GM12878 (cell line): ENCODE data around the gene SP6. TPM values are rescaled to one million over a fixed set of nuclear protein-coding genes. Genes with fewer than 3 reads are reported as not detected.

ENCODE experiments used
- ATAC-seq: fragments of 200-7000 bp; cut with Tn5 transposase; 3 replicates; pipeline ENCODE4 v1.9.1; 2020; ENCODE audit warnings: mild to moderate bottlenecking, moderate library complexity
- BruUV-seq: library from RNA; stranded (reverse); fragments of 400-500 nt; replicated peaks from 2 replicates; lab custom pipeline; 2021; lab: Mats Ljungman, UMichigan
- CTCF ChIA-PET: fragments of 300-600 bp; sonication (Branson Sonifier 250); formaldehyde crosslinking; extraction: SDS; loops from one replicate; lab custom pipeline; 2021; ENCODE audit warnings: inconsistent platforms; lab: Yijun Ruan, JAX
- POLR2A ChIA-PET: fragments of 350-600 bp; formaldehyde crosslinking; extraction: SDS; loops from one replicate; lab custom pipeline; 2021; ENCODE audit warnings: inconsistent platforms; lab: Charles Lee
- RAD21 ChIA-PET: fragments of 300-600 bp; sonication (Branson Sonifier 250); formaldehyde crosslinking; loops from one replicate; lab custom pipeline; 2023; ENCODE audit warnings: antibody characterized with exemption; ENCODE audit not compliant: unreplicated experiment; lab: Charles Lee
- SMC1A ChIA-PET: fragments of 300-600 bp; sonication (Branson Sonifier 250); formaldehyde crosslinking; loops from one replicate; lab custom pipeline; 2023; ENCODE audit not compliant: unreplicated experiment, uncharacterized antibody; lab: Charles Lee
- DNase-seq: peaks from one replicate; pipeline ENCODE4 v3.0.0-alpha.2; 2011; ENCODE audit warnings: low read depth, low spot score
- FAIRE-seq: peaks from 3 replicates; lab custom pipeline; 2011; peaks lifted over from hg19 to GRCh38; lab: Jason Lieb, UNC
- H2AFZ ChIP-seq: 2 replicates; pipeline ENCODE4 v1.6.0; 2011; ENCODE audit warnings: low read depth, low read length, control low read depth; ENCODE audit not compliant: control insufficient read depth
- H3K27ac ChIP-seq: 2 replicates; pipeline ENCODE4 v1.5.1; 2011; ENCODE audit warnings: control low read depth; ENCODE audit not compliant: control insufficient read depth, insufficient read depth
- H3K27me3 ChIP-seq, 2 experiments: replicated peaks in 1 of 2; 2 replicates each; pipeline versions ENCODE4 v1.6.0 to v1.6.1; 2011; ENCODE audit warnings: low read length in 1 of 2; ENCODE audit not compliant: control insufficient read depth in 2 of 2, insufficient read depth in 2 of 2
- H3K36me3 ChIP-seq, 2 experiments: 2 replicates each; pipeline ENCODE4 v1.5.1; 2011; ENCODE audit warnings: low read length in 1 of 2; ENCODE audit not compliant: control insufficient read depth in 2 of 2, insufficient read depth in 2 of 2
- H3K4me1 ChIP-seq: 2 replicates; pipeline ENCODE4 v1.6.1; 2011; ENCODE audit warnings: mild to moderate bottlenecking, low read length, moderate library complexity, mixed read lengths; ENCODE audit not compliant: control insufficient read depth, insufficient read depth
- H3K4me2 ChIP-seq: 2 replicates; pipeline ENCODE4 v1.6.0; 2011; ENCODE audit warnings: control low read depth; ENCODE audit not compliant: control insufficient read depth, insufficient read depth
- H3K4me3 ChIP-seq: fragments of 200-600 bp; sonication (generic); 2 replicates; pipeline ENCODE4 v1.5.1; 2016
- H3K79me2 ChIP-seq: 2 replicates; pipeline ENCODE4 v1.6.0; 2011; ENCODE audit warnings: low read length; ENCODE audit not compliant: control insufficient read depth, insufficient read depth
- H3K9ac ChIP-seq: 2 replicates; pipeline ENCODE4 v1.8.0; 2011; ENCODE audit warnings: low read length, control low read depth, mixed read lengths; ENCODE audit not compliant: control insufficient read depth, insufficient read depth
- H3K9me3 ChIP-seq: replicated peaks from 3 replicates; pipeline ENCODE4 v1.5.1; 2011; ENCODE audit warnings: mild to moderate bottlenecking, low read length; ENCODE audit not compliant: control insufficient read depth, insufficient read depth
- H4K20me1 ChIP-seq: 2 replicates; pipeline ENCODE4 v1.6.0; 2011; ENCODE audit not compliant: control insufficient read depth, insufficient read depth
- ATF7 ChIP-seq: fragments of 450-650 bp; IDR thresholded peaks from 2 replicates; pipeline ENCODE4 v1.6.1; 2016; ENCODE audit warnings: low read depth, mild to moderate bottlenecking
- IKZF1 ChIP-seq: fragments of 450-650 bp; conservative IDR thresholded peaks from 2 replicates; pipeline ENCODE4 v1.6.1; 2017; ENCODE audit warnings: antibody characterized with exemption, mild to moderate bottlenecking
- POLR2AphosphoS5 ChIP-seq: IDR thresholded peaks from 2 replicates; pipeline ENCODE4 v1.6.1; 2011; ENCODE audit warnings: mild to moderate bottlenecking, low read length, inconsistent platforms
- SRF ChIP-seq, 2 experiments: IDR thresholded peaks; 2 replicates each; pipeline ENCODE4 v1.6.1; 2011; ENCODE audit warnings: low read depth in 2 of 2, low read length in 2 of 2, mild to moderate bottlenecking in 1 of 2, moderate library complexity in 1 of 2
- ZNF622 ChIP-seq: fragments of 450-650 bp; IDR thresholded peaks from 2 replicates; pipeline ENCODE4 v1.6.1; 2017; ENCODE audit warnings: mild to moderate bottlenecking, inconsistent platforms
- ZSCAN29 ChIP-seq: fragments of 450-650 bp; IDR thresholded peaks from 2 replicates; pipeline ENCODE4 v1.6.1; 2017; ENCODE audit warnings: mild to moderate bottlenecking, moderate library complexity
- WGBS: methylation state at CpG from one replicate; pipeline ENCODE4 v1.1.6; 2016; ENCODE audit warnings: low lambda C conversion rate; ENCODE audit not compliant: insufficient replicate concordance, insufficient coverage; ENCODE audit errors: missing lambda C conversion rate; 5-methylcytosine and 5-hydroxymethylcytosine counted together
- in situ Hi-C: fragments of 300-500 bp; cut with MboI; formaldehyde crosslinking; loops from 9 replicates; pipeline ENCODE4 v1.14.3; 2018; ENCODE audit warnings: mixed read lengths
- intact Hi-C: fragments of 100-400 bp; cut with micrococcal nuclease; formaldehyde crosslinking; loops from one replicate; pipeline ENCODE4 v1.14.2; 2022; ENCODE audit not compliant: unreplicated experiment
- polyA plus RNA-seq, 11 experiments: library from polyadenylated mRNA; depleted of rRNA in 4 of 11; unstranded in 6 of 11; stranded (reverse) in 5 of 11; fragments of >200 nt; fragmentation: Nextera tagmentation in 4 of 11; fragmentation: Illumina TruSeq in 1 of 11; extraction: Ambion mirVana in 4 of 11; extraction: Trizol in 1 of 11; gene quantifications; 1 replicate in 1 of 11; 2 replicates in 10 of 11; pipeline versions ENCODE4 v1.2.1 to v1.2.3, GENCODE V29; 2011 to 2016; ENCODE audit warnings: inconsistent platforms in 2 of 11, missing spikeins in 2 of 11, low read depth in 1 of 11
- total RNA-seq, 4 experiments: library from RNA; depleted of rRNA in 3 of 4; stranded (reverse); fragments of >200 nt in 3 of 4; fragmentation: Illumina TruSeq in 1 of 4; extraction: Trizol in 1 of 4; gene quantifications; 2 replicates each; pipeline versions ENCODE4 v1.2.1 to v1.2.3, GENCODE V29; 2013 to 2021
- TF ChIP-seq, protein P1 (sequence below): IDR thresholded peaks from 2 replicates; pipeline ENCODE4 v1.6.1; 2012; ENCODE audit warnings: low read depth, low read length, improper control_type of control experiment
- TF ChIP-seq, protein P2 (sequence below): IDR thresholded peaks from 2 replicates; pipeline ENCODE4 v1.6.1; 2012; ENCODE audit warnings: improper control_type of control experiment, low read depth, low read length; ENCODE audit not compliant: insufficient replicate concordance
- TF ChIP-seq, protein P3 (sequence below): IDR thresholded peaks from 2 replicates; pipeline ENCODE4 v1.6.1; 2011; ENCODE audit warnings: borderline replicate concordance, low read depth, mild to moderate bottlenecking, moderate library complexity, mixed read lengths, low read length; ENCODE audit not compliant: insufficient read depth; ENCODE audit errors: extremely low read length
- TF ChIP-seq, protein P4 (sequence below): fragments of 150-350 bp; IDR thresholded peaks from 2 replicates; pipeline ENCODE4 v1.6.1; 2014; ENCODE audit warnings: mild to moderate bottlenecking, low read depth, low read length
- TF ChIP-seq, protein P5 (sequence below): IDR thresholded peaks from 2 replicates; pipeline ENCODE4 v1.6.1; 2012; ENCODE audit warnings: low read depth, low read length, improper control_type of control experiment

Gene SP6
- total and polyA plus RNA-seq, 10 of the 15 experiments (the other 5 are each of a cell fraction or from before 2014, with no cell fraction given), result 0.05 to 0.15 (median 0.06) TPM; not detected in 7

DNA sequence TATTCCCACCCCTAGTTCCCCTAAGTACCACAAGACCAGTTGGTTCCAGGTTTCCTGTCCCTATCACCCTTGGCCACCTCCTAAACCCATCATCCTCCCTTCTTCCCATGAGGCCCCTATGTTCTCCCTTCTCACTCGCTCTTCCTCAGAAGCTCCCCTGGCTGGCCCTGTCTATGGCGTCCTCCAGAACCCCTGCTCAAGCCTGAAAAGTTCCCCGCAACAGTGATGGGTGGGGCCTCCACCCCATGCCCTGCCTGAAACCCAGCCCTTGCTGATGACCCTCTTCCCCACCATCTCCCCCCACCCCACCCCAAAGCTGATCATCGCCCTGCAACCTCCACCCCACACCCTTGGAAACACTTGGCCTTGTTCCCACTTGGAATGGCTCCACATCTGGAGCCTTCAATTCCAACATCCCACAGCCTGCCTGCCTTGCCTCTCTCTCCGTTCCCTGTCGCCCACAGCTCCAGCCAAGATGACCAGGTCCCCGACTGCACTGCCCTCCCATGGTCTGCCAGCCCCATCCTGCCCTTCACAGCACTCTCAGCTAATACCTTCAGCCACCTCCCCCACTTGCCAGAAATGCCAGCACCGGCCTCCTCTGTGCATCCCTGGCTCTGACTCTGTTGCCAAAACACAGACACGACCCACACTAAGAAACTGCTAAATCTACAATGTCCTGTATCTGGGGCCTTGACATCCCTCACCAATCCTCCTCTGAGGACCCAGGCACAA lies 39.9 kb downstream of the SP6 start (continued):
- TF ChIP-seq, protein P1, sequence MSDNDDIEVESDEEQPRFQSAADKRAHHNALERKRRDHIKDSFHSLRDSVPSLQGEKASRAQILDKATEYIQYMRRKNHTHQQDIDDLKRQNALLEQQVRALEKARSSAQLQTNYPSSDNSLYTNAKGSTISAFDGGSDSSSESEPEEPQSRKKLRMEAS, result no peak
- no peak for TF ChIP-seq ZNF622
- TF ChIP-seq ZSCAN29, result no peak

DNA sequence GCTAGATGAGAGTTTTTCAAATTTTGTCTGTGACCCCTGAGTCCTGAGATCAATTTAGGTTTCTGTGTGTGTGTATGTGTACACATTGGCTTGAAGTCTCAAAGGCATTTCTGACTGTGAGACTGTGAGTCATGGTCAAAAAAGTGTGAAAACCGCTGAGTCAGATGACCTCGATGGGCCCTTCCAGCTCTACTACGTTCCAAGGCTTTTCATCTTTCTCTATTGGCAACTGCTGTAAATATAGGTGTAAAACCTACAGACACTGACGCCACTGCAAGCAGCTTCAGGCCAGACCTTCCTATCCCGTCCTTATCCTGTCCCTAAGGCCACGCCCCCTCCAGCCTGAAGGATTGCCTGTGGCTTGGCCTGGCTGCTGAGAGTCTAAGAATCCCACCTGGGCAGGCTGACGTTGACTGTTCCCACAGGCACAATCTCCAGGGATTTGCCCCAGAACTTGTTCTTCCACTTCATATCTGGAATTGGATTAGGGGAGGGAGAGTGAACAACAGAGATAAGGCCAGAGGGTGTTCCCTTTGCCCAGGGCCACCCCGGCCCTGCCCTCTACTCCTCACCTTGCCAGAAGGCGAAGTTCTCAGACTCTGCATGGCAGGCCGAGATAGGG lies 40.7 kb downstream of the SP6 start:
- in situ Hi-C loops, result no loop called here
- ChIA-PET POLR2A (interaction anchor here (1.2 kb wide), 1 partner anchor 12 kb away, joined by 3 read pairs; no protein-coding TSS in a partner anchor), SMC1A (no interaction called here), RAD21 (interaction anchor here (1.1 kb wide), 1 partner anchor 31 kb away, joined by 3 read pairs; the partner anchor contains the start of gene SCRN2), CTCF (interaction anchor here (0.7 kb wide), 1 partner anchor 11 kb away, joined by 3 read pairs; no protein-coding TSS in a partner anchor)
- H4K20me1 ChIP-seq, result no peaks in the 10 kb centered on the region
- no peak overlapping the region for H3K4me3 ChIP-seq
- no peak overlapping the region for H2AFZ ChIP-seq
- H3K79me2 ChIP-seq, result no peaks in the 10 kb centered on the region
- H3K9ac ChIP-seq, result no peak overlapping the region
- 72% methylated on average over 10 of the region's 10 CpGs for WGBS
- BruUV-seq, result no TSS peak
- ATAC-seq, result peak; percentile 90
- H3K9me3 ChIP-seq, result no peaks in the 10 kb centered on the region
- peaks cover 0 to 11% of the 10 kb centered on the region in 2 experiments; a peak in 3 of 4 replicates for H3K36me3 ChIP-seq
- FAIRE-seq, result peak; percentile 13
- intact Hi-C loops, result no loop called here
- no peaks in the 10 kb centered on the region for H3K27me3 ChIP-seq
- H3K27ac ChIP-seq, result no peak overlapping the region
- H3K4me1 ChIP-seq, result no peaks in the 10 kb centered on the region
- no peak for DNase-seq
- H3K4me2 ChIP-seq, result no peak overlapping the region
- TF ChIP-seq, protein P2, sequence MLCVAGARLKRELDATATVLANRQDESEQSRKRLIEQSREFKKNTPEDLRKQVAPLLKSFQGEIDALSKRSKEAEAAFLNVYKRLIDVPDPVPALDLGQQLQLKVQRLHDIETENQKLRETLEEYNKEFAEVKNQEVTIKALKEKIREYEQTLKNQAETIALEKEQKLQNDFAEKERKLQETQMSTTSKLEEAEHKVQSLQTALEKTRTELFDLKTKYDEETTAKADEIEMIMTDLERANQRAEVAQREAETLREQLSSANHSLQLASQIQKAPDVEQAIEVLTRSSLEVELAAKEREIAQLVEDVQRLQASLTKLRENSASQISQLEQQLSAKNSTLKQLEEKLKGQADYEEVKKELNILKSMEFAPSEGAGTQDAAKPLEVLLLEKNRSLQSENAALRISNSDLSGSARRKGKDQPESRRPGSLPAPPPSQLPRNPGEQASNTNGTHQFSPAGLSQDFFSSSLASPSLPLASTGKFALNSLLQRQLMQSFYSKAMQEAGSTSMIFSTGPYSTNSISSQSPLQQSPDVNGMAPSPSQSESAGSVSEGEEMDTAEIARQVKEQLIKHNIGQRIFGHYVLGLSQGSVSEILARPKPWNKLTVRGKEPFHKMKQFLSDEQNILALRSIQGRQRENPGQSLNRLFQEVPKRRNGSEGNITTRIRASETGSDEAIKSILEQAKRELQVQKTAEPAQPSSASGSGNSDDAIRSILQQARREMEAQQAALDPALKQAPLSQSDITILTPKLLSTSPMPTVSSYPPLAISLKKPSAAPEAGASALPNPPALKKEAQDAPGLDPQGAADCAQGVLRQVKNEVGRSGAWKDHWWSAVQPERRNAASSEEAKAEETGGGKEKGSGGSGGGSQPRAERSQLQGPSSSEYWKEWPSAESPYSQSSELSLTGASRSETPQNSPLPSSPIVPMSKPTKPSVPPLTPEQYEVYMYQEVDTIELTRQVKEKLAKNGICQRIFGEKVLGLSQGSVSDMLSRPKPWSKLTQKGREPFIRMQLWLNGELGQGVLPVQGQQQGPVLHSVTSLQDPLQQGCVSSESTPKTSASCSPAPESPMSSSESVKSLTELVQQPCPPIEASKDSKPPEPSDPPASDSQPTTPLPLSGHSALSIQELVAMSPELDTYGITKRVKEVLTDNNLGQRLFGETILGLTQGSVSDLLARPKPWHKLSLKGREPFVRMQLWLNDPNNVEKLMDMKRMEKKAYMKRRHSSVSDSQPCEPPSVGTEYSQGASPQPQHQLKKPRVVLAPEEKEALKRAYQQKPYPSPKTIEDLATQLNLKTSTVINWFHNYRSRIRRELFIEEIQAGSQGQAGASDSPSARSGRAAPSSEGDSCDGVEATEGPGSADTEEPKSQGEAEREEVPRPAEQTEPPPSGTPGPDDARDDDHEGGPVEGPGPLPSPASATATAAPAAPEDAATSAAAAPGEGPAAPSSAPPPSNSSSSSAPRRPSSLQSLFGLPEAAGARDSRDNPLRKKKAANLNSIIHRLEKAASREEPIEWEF, result no peak
- TF ChIP-seq, protein P3, sequence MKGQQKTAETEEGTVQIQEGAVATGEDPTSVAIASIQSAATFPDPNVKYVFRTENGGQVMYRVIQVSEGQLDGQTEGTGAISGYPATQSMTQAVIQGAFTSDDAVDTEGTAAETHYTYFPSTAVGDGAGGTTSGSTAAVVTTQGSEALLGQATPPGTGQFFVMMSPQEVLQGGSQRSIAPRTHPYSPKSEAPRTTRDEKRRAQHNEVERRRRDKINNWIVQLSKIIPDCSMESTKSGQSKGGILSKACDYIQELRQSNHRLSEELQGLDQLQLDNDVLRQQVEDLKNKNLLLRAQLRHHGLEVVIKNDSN, result no peak
- TF ChIP-seq, protein P4, sequence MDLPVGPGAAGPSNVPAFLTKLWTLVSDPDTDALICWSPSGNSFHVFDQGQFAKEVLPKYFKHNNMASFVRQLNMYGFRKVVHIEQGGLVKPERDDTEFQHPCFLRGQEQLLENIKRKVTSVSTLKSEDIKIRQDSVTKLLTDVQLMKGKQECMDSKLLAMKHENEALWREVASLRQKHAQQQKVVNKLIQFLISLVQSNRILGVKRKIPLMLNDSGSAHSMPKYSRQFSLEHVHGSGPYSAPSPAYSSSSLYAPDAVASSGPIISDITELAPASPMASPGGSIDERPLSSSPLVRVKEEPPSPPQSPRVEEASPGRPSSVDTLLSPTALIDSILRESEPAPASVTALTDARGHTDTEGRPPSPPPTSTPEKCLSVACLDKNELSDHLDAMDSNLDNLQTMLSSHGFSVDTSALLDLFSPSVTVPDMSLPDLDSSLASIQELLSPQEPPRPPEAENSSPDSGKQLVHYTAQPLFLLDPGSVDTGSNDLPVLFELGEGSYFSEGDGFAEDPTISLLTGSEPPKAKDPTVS, result no peak
- peak; percentile 73 for TF ChIP-seq ATF7
- TF ChIP-seq POLR2AphosphoS5, result no peak
- TF ChIP-seq IKZF1, result peak; percentile 61
- TF ChIP-seq, protein P5, sequence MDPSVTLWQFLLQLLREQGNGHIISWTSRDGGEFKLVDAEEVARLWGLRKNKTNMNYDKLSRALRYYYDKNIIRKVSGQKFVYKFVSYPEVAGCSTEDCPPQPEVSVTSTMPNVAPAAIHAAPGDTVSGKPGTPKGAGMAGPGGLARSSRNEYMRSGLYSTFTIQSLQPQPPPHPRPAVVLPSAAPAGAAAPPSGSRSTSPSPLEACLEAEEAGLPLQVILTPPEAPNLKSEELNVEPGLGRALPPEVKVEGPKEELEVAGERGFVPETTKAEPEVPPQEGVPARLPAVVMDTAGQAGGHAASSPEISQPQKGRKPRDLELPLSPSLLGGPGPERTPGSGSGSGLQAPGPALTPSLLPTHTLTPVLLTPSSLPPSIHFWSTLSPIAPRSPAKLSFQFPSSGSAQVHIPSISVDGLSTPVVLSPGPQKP, result no peak
- no peak for TF ChIP-seq SRF (IDR thresholded peaks at IDR 0.05; ENCODE audit: low read depth in 2 of 2, low read length in 2 of 2)
